Activated naive CD8-positive, alpha-beta T cell treated with anti-CD3 and anti-CD28 coated beads, Interleukin-2, amount 50 U/mL, for 24 hours (primary cell): ENCODE measurements around the gene NKX3-2.

Experiments
- ATAC-seq: fragments of 150-1000 bp; cut with Tn5 transposase; one replicate; pipeline ENCODE4 v1.10.0; 2021
- DNase-seq: peaks from one replicate; pipeline ENCODE4 v3.0.0; 2021
- H3K27ac Mint-ChIP-seq: one replicate; pipeline ENCODE4 v1.8.0; 2021; ENCODE audit warnings: mild to moderate bottlenecking, mixed read lengths
- H3K27me3 Mint-ChIP-seq: one replicate; pipeline ENCODE4 v1.8.0; 2021; ENCODE audit warnings: mixed read lengths
- H3K36me3 Mint-ChIP-seq: one replicate; pipeline ENCODE4 v1.8.0; 2021; ENCODE audit warnings: low read depth, mixed read lengths
- H3K4me1 Mint-ChIP-seq: one replicate; pipeline ENCODE4 v1.8.0; 2021; ENCODE audit warnings: mixed read lengths
- H3K4me3 Mint-ChIP-seq: one replicate; pipeline ENCODE4 v1.8.0; 2021; ENCODE audit warnings: mild to moderate bottlenecking, moderate library complexity, mixed read lengths
- H3K9me3 Mint-ChIP-seq: one replicate; pipeline ENCODE4 v1.8.0; 2021; ENCODE audit warnings: mixed read lengths

The NKX3-2 gene

DNA sequence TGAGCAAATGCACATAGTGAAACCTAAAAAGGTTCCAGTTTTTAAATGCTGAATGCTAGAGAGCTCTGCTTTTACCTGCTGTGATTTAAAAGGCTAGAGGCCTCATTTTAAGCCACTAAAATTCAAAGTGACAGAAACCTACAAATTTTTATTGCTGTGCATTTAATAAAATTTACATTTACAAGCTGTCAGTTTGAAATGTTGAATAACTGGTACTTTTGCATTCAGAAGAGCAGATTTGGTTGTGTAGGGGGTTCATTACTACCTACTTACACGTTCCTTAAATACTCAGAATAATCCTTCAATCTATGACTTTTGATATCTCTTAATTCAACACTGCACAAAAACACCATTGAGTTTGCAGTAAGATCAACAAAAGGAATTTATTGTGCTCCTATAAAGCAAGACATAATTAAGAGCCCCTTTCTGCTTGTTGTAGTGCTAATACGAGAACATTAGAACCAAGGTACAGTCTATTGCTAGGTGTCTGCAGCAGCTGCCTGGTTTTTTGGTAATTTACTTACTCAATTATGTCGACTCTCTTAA, 27.9 kb downstream of the NKX3-2 start:
- no peaks in the 10 kb centered on the region for H3K9me3 Mint-ChIP-seq
- no peaks in the 10 kb centered on the region for H3K4me1 Mint-ChIP-seq

GRCh38 chr4:13515268-13515667, 29.0 kb downstream of the NKX3-2 start:
- Mint-ChIP-seq H3K36me3 (no peaks in the 10 kb centered on the region), H3K27me3 (peaks cover 48% of the 10 kb centered on the region), H3K4me3 (no peak overlapping the region), H3K4me1 (no peaks in the 10 kb centered on the region), H3K9me3 (no peaks in the 10 kb centered on the region), H3K27ac (no peak overlapping the region)
- DNase-seq = no peak
- ATAC-seq = no peak

More for the DNA sequence above, 27.9 kb downstream of the NKX3-2 start:
- Mint-ChIP-seq H3K27me3 (peaks cover 51% of the 10 kb centered on the region), H3K27ac (no peak overlapping the region), H3K4me3 (no peak overlapping the region), H3K36me3 (no peaks in the 10 kb centered on the region)
- no peak for DNase-seq
- no peak for ATAC-seq

DNA sequence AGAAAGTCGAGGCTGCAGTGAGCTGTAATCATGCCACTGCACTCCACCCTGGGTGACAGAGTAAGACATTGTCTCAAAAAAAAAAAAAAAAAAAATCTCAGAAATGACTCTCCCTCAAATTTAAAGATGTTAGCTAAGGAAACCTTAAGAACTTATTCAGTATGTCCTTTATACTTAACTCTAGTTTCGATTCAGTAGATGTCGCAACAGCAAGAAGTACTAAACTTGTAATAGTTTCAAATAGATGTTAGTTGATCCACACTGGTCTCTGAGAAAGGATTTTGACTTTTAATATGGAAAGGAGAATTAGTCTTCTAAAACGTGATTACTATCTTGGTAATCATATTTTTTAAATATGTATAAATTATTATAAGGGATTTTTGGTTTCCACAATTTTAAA, 29.6 kb downstream of the NKX3-2 start:
- no peaks in the 10 kb centered on the region for H3K9me3 Mint-ChIP-seq
- no peaks in the 10 kb centered on the region for H3K4me1 Mint-ChIP-seq
- no peaks in the 10 kb centered on the region for H3K36me3 Mint-ChIP-seq
- H3K4me3 Mint-ChIP-seq = no peak overlapping the region
- peaks cover 44% of the 10 kb centered on the region for H3K27me3 Mint-ChIP-seq
- no peak overlapping the region for H3K27ac Mint-ChIP-seq
- ATAC-seq (no peak), DNase-seq (no peak)

DNA sequence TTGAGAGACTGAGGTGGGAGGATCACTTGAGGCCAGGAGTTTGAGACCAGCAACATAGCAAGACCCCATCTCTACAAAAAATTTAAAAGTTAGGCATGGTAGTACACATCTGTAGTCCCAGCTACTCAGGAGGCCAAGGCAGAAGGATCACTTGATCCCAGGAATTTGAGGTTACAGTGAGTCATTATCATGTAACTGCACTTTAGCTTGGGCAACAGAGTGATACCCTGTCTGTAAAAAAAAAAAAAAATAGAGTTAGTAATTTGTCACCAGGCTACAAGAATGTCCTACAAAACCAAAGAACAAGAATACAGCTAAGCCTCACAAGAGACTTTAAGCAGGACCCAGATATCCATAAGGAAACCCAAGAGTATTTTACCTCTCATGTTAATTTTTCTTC, 33.2 kb downstream of the NKX3-2 start:
- Mint-ChIP-seq H3K27ac (no peak overlapping the region), H3K36me3 (no peaks in the 10 kb centered on the region), H3K9me3 (no peaks in the 10 kb centered on the region), H3K4me1 (no peaks in the 10 kb centered on the region), H3K27me3 (peaks cover 29% of the 10 kb centered on the region), H3K4me3 (no peak overlapping the region)
- DNase-seq (no peak), ATAC-seq (no peak)

GRCh38 chr4:13509442-13509841, 34.9 kb downstream of the NKX3-2 start:
- H3K4me1 Mint-ChIP-seq = no peaks in the 10 kb centered on the region
- H3K36me3 Mint-ChIP-seq = no peaks in the 10 kb centered on the region
- peaks cover 22% of the 10 kb centered on the region for H3K27me3 Mint-ChIP-seq
- no peak overlapping the region for H3K4me3 Mint-ChIP-seq
- DNase-seq = no peak
- no peaks in the 10 kb centered on the region for H3K9me3 Mint-ChIP-seq
- no peak for ATAC-seq
- no peak overlapping the region for H3K27ac Mint-ChIP-seq

DNA sequence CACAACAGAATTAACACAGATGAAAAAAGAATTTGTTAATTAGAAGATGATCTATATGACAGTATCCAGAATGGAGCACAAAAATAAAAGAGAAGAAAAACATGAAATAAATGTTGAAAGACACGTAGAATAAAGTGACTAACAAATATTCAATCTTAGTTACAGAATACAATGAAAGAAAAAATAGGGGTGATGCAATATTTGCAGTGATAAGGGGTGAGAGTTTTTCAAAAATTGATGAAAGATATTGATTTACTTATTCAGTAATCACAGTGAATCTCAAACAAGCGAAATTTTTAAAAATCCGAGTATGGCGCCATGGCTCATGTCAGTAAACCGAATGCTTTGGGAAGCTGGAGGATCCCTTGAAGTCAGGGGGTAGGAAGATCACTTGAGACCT, 39.9 kb downstream of the NKX3-2 start:
- Mint-ChIP-seq H3K36me3 (no peaks in the 10 kb centered on the region), H3K27ac (no peak overlapping the region), H3K9me3 (no peaks in the 10 kb centered on the region), H3K27me3 (peaks cover 23% of the 10 kb centered on the region), H3K4me1 (no peaks in the 10 kb centered on the region), H3K4me3 (no peak overlapping the region)
- ATAC-seq = no peak
- DNase-seq = no peak

DNA sequence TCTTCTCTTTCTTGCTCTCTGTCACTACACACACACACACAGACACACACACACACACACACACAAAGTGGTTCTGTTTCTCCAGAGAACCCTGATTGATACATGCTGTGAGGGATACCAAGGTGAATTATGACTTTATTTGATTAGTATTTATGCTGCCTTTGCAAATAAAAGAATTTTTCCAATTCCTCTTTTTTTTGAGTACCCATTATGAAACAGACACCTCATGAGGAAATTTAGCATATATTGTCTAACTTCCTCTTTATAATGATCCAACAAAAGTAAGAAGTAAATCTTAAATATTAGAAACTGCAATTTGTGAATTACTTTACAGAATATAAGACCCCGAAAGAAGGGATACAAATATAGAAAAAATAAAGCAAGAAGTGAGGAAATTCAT, 45.8 kb downstream of the NKX3-2 start:
- no peak overlapping the region for H3K27ac Mint-ChIP-seq
- H3K27me3 Mint-ChIP-seq = peaks cover 48% of the 10 kb centered on the region
- no peak for DNase-seq
- no peak for ATAC-seq
- H3K4me3 Mint-ChIP-seq = no peak overlapping the region
- peaks cover 7% of the 10 kb centered on the region for H3K9me3 Mint-ChIP-seq
- H3K36me3 Mint-ChIP-seq = no peaks in the 10 kb centered on the region
- no peaks in the 10 kb centered on the region for H3K4me1 Mint-ChIP-seq

DNA sequence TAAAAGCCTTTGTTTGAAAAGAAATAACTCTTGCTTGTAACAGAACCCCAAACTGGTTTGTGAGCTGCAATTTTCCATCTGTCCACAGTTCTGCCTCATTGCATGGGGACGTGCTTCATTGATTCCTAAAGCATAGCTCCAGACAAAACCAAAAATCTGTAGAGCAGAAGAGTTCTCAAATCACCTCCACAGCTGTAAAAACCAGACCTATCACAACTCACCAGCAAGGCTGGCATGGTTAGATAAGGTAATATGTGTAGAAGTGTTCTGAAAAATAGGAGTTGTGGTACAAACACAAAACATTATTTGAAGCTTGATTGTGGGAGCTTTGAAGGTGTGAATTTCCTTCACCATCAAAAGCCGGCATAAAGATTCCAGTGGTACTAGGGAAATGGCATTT, 47.7 kb downstream of the NKX3-2 start:
- Mint-ChIP-seq H3K9me3 (peaks cover 7% of the 10 kb centered on the region), H3K4me1 (no peaks in the 10 kb centered on the region), H3K27me3 (peaks cover 46% of the 10 kb centered on the region), H3K4me3 (no peak overlapping the region), H3K27ac (no peak overlapping the region), H3K36me3 (no peaks in the 10 kb centered on the region)
- DNase-seq (no peak), ATAC-seq (no peak)

- Mint-ChIP-seq H3K4me1 (no peaks in the 10 kb centered on the region), H3K9me3 (peaks cover 7% of the 10 kb centered on the region), H3K27me3 (peaks cover 45% of the 10 kb centered on the region), H3K27ac (no peak overlapping the region), H3K4me3 (no peak overlapping the region), H3K36me3 (no peaks in the 10 kb centered on the region)
- ATAC-seq (no peak), DNase-seq (no peak)
Observed at GRCh38 chr4:13495753-13496152, 48.6 kb downstream of the NKX3-2 start.

- no peak for DNase-seq
- Mint-ChIP-seq H3K4me1 (no peaks in the 10 kb centered on the region), H3K27ac (no peak overlapping the region), H3K36me3 (no peaks in the 10 kb centered on the region), H3K4me3 (no peak overlapping the region), H3K27me3 (peaks cover 42% of the 10 kb centered on the region), H3K9me3 (peaks cover 7% of the 10 kb centered on the region)
- ATAC-seq = no peak
Observed at GRCh38 chr4:13493793-13494192, 50.5 kb downstream of the NKX3-2 start.

- ATAC-seq = no peak
- Mint-ChIP-seq H3K4me1 (no peaks in the 10 kb centered on the region), H3K27ac (no peak overlapping the region), H3K27me3 (peaks cover 44% of the 10 kb centered on the region), H3K9me3 (peaks cover 7% of the 10 kb centered on the region), H3K36me3 (no peaks in the 10 kb centered on the region), H3K4me3 (no peak overlapping the region)
- no peak for DNase-seq
Observed at GRCh38 chr4:13492747-13493146, 51.6 kb downstream of the NKX3-2 start.
